Stomach (tissue), 4 donors: ENCODE measurements around the gene GJE1.

Source experiments
- CTCF ChIP-seq, 7 experiments: fragments of 450-650 bp in 4 of 7; fragments of 200-600 bp in 3 of 7; sonication (generic) in 3 of 7; IDR thresholded peaks; one replicate each; pipeline ENCODE4 v1.5.1; 2016 to 2019; ENCODE audit warnings: antibody characterized with exemption in 7 of 7, control low read depth in 2 of 7, mild to moderate bottlenecking in 1 of 7
- EP300 ChIP-seq: sonication (generic); formaldehyde crosslinking; IDR thresholded peaks from one replicate; pipeline ENCODE4 v1.6.1; 2017; ENCODE audit warnings: antibody characterized with exemption
- POLR2A ChIP-seq, 4 donors: fragments of 450-650 bp; IDR thresholded peaks; one replicate each; pipeline ENCODE4 v1.6.1; 2016; ENCODE audit warnings: antibody characterized with exemption in 4 of 4, control low read depth in 2 of 4, mild to moderate bottlenecking in 1 of 4, moderate library complexity in 1 of 4

- TF ChIP-seq CTCF (IDR thresholded peaks at IDR 0.05) (no peak), POLR2A (IDR thresholded peaks at IDR 0.05) (no peak), EP300 (no peak)
These were observed 38.6 kb downstream of the GJE1 start for GRCh38 chr6:142171351-142171750.
